ENCODE measurements around the gene CDHR2.

- no peak for TF ChIP-seq ZNF792 (tag by site-specific recombination; IDR thresholded peaks at IDR 0.05)
- no peak for TF ChIP-seq REPIN1 (tag by site-specific recombination; IDR thresholded peaks at IDR 0.05; ENCODE audit: low read depth)
- peak; percentile 97 for TF ChIP-seq REST (tag by site-specific recombination; IDR thresholded peaks at IDR 0.05)
- no peak for TF ChIP-seq ZNF10 (tag by site-specific recombination; IDR thresholded peaks at IDR 0.05)
- no peak for TF ChIP-seq ATF2 (tag by site-specific recombination; IDR thresholded peaks at IDR 0.05; ENCODE audit: low read depth)
- TF ChIP-seq, protein P1, sequence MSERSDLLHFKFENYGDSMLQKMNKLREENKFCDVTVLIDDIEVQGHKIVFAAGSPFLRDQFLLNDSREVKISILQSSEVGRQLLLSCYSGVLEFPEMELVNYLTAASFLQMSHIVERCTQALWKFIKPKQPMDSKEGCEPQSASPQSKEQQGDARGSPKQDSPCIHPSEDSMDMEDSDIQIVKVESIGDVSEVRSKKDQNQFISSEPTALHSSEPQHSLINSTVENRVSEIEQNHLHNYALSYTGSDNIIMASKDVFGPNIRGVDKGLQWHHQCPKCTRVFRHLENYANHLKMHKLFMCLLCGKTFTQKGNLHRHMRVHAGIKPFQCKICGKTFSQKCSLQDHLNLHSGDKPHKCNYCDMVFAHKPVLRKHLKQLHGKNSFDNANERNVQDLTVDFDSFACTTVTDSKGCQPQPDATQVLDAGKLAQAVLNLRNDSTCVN (tag by site-specific recombination; optimal IDR thresholded peaks at IDR 0.05) = no peak
These were observed 62.3 kb downstream of the CDHR2 start for GRCh38 chr5:176611435-176611834.
